MM.1S (cell line): ENCODE data around the gene LAMB3.

Experiments used
- EZH2 ChIP-seq: fragments of 300-600 bp; sonication (generic); optimal IDR thresholded peaks from 2 replicates; pipeline ENCODE3; 2017; ENCODE audit warnings: low read depth, mild to moderate bottlenecking, antibody characterized with exemption, low read length, mixed read lengths
- EZH2phosphoT487 ChIP-seq: fragments of 300-600 bp; sonication (generic); IDR thresholded peaks from 2 replicates; pipeline ENCODE4 v1.6.1; 2018; ENCODE audit warnings: antibody characterized with exemption, low read length
- TF ChIP-seq, protein P1 (sequence below): fragments of 300-600 bp; sonication (generic); IDR thresholded peaks from 2 replicates; pipeline ENCODE4 v1.5.1; 2016; ENCODE audit warnings: antibody characterized with exemption, low read length, mixed read lengths

DNA sequence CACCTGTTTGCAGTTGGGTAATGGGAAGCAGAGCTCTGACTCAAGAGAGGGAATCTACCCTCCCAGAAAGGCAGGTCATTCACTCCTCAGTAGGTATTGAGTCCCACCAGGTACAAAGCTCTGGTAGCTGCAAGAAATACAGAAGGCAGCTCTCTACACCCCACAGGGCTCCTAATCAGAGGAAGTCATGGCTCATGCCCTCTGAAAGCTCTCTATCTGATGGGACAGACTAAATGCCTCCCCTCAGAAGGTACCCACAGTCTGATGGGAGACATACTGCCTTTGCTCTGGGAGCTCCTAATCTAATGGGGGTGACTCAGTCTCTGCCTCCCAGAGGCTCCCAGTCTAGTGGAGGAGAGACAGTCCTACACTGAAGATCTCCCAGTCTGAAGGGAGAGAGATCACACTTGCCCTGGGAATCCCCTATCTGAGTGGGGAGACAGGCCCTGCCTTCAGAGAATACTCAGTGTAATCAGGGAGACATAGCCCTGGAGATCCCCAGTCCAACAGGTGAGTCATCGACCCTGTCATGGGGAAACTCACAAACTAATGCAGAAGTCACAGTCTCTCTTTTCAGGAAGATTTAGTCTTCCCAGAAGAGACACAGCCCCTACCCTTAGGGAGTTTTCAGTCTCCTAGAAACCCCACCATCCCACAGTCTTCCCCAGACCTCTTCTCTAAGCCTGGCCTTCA is 45.0 kb downstream of the LAMB3 start:
- no peak for TF ChIP-seq EZH2
- TF ChIP-seq, protein P1, sequence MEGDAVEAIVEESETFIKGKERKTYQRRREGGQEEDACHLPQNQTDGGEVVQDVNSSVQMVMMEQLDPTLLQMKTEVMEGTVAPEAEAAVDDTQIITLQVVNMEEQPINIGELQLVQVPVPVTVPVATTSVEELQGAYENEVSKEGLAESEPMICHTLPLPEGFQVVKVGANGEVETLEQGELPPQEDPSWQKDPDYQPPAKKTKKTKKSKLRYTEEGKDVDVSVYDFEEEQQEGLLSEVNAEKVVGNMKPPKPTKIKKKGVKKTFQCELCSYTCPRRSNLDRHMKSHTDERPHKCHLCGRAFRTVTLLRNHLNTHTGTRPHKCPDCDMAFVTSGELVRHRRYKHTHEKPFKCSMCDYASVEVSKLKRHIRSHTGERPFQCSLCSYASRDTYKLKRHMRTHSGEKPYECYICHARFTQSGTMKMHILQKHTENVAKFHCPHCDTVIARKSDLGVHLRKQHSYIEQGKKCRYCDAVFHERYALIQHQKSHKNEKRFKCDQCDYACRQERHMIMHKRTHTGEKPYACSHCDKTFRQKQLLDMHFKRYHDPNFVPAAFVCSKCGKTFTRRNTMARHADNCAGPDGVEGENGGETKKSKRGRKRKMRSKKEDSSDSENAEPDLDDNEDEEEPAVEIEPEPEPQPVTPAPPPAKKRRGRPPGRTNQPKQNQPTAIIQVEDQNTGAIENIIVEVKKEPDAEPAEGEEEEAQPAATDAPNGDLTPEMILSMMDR, result no peak
- no peak for TF ChIP-seq EZH2phosphoT487
